Activated T-cell treated with anti-CD3 and anti-CD28 coated beads, Interleukin-2, amount 50 U/mL, for 4 hours (primary cell): Measurements from ENCODE around the gene ARHGAP22. TPM values are rescaled to one million over a fixed set of nuclear protein-coding genes. Genes with fewer than 3 reads are reported as not detected.

ENCODE experiments used
- ATAC-seq, 2 donors: fragments of 200-7000 bp; cut with Tn5 transposase; one replicate each; pipeline ENCODE4 v1.10.0; 2021
- DNase-seq: peaks from one replicate; pipeline ENCODE4 v3.0.0-alpha.2; 2020
- H3K27me3 Mint-ChIP-seq: one replicate; pipeline ENCODE4 v1.8.0; 2021; ENCODE audit warnings: low read depth, mixed read lengths
- H3K36me3 Mint-ChIP-seq: one replicate; pipeline ENCODE4 v1.8.0; 2022; ENCODE audit warnings: mixed read lengths; ENCODE audit not compliant: insufficient read depth
- H3K4me1 Mint-ChIP-seq: one replicate; pipeline ENCODE4 v1.8.0; 2021; ENCODE audit warnings: low read depth, mixed read lengths
- H3K4me3 Mint-ChIP-seq: one replicate; pipeline ENCODE4 v1.8.0; 2021; ENCODE audit warnings: mild to moderate bottlenecking, moderate library complexity, mixed read lengths
- H3K9me3 Mint-ChIP-seq: one replicate; pipeline ENCODE4 v1.8.0; 2021; ENCODE audit warnings: mixed read lengths
- total RNA-seq, 3 donors: library from RNA; stranded (reverse); gene quantifications; one replicate each; pipeline ENCODE4 v1.2.1, GENCODE V29; 2021

Gene ARHGAP22
- total RNA-seq, 3 donors from 2014 or later: 0.08 to 0.63 (median 0.13) TPM

DNA sequence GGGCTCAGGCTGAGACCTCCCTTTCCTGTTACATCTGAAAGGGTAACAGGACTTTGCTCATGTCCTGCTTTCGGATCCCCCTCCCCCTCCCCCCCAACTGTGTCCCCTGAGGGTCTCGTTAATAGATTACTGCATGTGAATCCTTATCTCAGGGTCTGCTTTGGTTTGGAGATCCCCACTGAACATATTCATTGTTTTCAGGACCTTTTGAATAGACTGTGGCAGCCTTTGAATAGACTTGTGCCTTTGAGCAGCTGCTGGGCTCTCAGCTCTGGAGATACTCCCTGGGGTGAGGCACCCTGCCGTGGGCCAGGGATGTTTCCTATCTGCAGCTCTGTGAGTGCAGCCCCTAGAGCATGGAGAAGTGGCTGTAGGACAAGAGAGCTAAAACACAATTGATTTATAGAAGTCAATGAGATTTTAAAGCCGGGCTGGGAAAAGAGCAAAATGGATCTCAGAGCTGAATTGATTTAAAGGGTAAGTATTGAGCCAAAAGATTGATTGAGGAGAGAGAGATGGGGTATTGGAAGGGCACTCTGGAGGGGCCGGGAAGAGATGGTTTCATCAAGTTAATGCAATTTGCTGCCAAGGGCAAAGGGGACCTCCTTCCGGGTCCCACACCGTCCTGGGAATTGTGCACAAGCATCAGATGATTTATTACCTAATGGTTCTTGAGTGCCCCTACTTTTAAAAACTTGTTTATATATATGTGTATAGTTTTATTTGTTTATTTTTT is 9.9 kb downstream of the ARHGAP22 start:
- peaks cover 4% of the 10 kb centered on the region for H3K27me3 Mint-ChIP-seq
- H3K9me3 Mint-ChIP-seq: no peaks in the 10 kb centered on the region
- H3K4me1 Mint-ChIP-seq: no peaks in the 10 kb centered on the region
- no peak overlapping the region for H3K4me3 Mint-ChIP-seq
- no peaks in the 10 kb centered on the region for H3K36me3 Mint-ChIP-seq
- no peak for ATAC-seq
- DNase-seq: no peak

DNA sequence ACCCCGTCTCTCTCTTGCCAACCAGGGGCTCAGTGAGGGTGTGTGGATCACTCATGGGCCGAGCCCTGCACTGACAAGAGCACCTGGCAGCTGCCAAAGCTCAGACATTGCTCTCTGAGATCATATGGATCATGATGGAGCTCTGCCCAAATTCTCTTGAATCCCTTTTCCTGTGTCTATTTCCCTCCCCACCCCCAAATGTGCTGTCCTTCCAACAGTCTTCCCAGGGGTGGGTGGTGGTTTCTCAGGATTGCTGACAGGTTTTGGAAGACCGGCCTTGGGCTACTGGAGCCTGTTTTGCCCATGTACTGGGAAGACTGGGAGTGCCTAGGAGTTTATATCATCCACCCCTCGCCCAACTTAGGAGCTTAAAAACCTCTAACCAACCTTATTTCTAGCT is 10.5 kb downstream of the ARHGAP22 start:
- no peaks in the 10 kb centered on the region for H3K36me3 Mint-ChIP-seq
- DNase-seq: no peak
- H3K27me3 Mint-ChIP-seq: peaks cover 4% of the 10 kb centered on the region
- H3K9me3 Mint-ChIP-seq: no peaks in the 10 kb centered on the region
- ATAC-seq: no peak
- H3K4me3 Mint-ChIP-seq: no peak overlapping the region
- H3K4me1 Mint-ChIP-seq: no peaks in the 10 kb centered on the region

DNA sequence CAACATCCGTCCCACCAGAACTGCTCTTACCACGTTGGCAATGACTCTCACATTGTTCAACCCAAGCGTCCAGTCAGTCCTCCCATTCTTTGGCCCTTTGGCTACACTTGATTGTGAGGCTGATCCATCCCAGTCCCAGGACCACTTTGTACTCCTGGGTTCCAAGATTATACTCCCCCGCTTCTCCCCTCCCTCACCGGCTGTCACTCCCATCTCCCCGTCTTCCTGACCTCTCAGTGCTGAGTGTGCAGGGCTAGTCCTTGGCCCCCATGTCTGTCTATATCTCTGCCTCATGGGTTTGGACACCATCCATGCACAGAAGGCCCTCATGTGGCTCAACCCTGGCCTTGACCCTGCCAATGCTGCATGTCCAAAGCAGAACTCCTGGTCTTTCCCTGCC is 12.5 kb downstream of the ARHGAP22 start:
- no peak overlapping the region for H3K4me3 Mint-ChIP-seq
- H3K9me3 Mint-ChIP-seq: no peaks in the 10 kb centered on the region
- no peaks in the 10 kb centered on the region for H3K4me1 Mint-ChIP-seq
- H3K27me3 Mint-ChIP-seq: peaks cover 2% of the 10 kb centered on the region
- DNase-seq (no peak), ATAC-seq (no peak)
- H3K36me3 Mint-ChIP-seq: no peaks in the 10 kb centered on the region

DNA sequence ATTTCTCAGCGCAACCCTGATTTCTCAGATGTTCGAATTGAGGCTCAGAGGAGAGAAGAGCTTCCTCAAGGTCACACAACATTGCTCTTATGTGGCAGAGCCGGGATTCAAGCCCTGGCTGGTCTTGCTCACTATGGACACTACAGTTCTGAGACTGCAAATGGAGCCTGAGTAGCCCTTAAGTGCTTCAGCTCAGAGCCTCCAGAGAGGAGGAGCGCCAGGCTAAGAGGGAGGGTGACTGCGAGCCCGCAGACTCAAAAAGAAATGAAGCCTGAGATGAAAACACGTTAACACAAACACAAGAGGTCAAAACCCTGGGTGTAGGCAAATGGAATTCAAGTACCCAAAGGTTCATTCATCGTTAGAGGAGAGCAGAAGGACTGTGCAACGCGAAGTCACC is 13.9 kb downstream of the ARHGAP22 start:
- Mint-ChIP-seq H3K4me3 (no peak overlapping the region), H3K4me1 (no peaks in the 10 kb centered on the region), H3K27me3 (peaks cover 2% of the 10 kb centered on the region), H3K9me3 (no peaks in the 10 kb centered on the region), H3K36me3 (no peaks in the 10 kb centered on the region)
- DNase-seq (no peak), ATAC-seq (no peak)

DNA sequence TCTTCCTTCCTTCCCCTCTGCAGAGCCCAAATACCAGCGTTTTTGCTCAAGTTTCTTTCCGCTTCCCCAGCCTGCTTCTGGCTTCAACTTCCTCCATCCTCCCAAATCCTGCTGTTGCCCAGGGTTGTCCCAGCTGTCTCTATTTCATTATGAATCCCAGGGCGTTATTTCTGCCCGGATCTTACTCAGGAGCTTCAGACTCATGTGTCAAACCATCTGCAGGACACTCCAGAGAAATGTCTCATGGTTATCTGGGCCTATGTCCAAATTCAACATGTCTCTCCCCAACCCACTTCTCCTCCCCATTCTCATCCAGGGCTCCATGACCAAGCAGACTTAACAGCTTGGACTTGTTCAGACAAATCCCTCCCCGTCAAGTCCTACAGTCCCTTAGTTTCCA is 15.6 kb downstream of the ARHGAP22 start:
- ATAC-seq (no peak), DNase-seq (no peak)
- Mint-ChIP-seq H3K27me3 (peaks cover 2% of the 10 kb centered on the region), H3K36me3 (no peaks in the 10 kb centered on the region), H3K9me3 (no peaks in the 10 kb centered on the region), H3K4me3 (no peak overlapping the region), H3K4me1 (no peaks in the 10 kb centered on the region)

DNA sequence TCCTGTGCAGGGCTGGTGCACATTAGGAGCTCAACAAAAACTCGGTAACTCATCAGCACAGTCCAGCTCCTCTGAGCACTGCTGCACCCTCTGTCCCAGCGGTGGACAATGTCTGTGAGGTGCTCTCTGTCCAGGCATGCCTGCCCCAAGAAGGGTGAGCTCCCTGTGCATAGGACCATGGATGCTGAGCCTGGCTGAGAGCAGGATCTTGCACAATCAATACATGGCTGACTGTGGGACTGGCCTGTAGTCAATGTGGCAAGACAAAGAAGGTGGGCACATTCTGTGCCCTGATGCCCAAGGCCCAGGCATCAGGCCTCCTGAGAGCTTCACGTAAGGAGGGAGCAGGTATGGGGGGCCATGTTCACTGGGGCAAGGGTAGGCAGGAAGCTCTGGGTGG is 17.1 kb downstream of the ARHGAP22 start:
- Mint-ChIP-seq H3K27me3 (peaks cover 5% of the 10 kb centered on the region), H3K4me3 (no peak overlapping the region), H3K36me3 (no peaks in the 10 kb centered on the region), H3K9me3 (no peaks in the 10 kb centered on the region), H3K4me1 (no peaks in the 10 kb centered on the region)
- ATAC-seq (no peak), DNase-seq (no peak)

DNA sequence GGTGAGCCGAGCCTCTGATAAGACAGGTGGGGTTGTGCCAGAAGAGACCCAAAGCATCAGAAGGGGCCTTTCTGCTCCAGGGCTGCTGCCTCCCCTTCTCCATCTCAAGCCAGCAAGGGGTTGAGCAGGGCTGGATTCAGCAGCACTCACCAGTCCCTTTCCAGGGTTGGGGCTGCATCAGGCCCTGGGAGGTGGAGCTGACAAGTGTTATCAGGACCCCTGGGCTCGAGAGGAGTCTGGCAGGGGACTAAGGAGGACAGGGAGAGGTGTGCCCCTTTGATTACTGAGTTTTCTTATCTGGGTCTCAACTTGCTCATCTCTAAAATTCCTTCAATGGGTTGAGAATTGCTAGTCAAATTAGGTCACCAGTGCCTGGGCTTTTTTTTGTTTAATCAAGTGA is 17.8 kb downstream of the ARHGAP22 start:
- peaks cover 5% of the 10 kb centered on the region for H3K27me3 Mint-ChIP-seq
- ATAC-seq (no peak), DNase-seq (no peak)
- no peak overlapping the region for H3K4me3 Mint-ChIP-seq
- H3K9me3 Mint-ChIP-seq: no peaks in the 10 kb centered on the region
- H3K36me3 Mint-ChIP-seq: no peaks in the 10 kb centered on the region
- H3K4me1 Mint-ChIP-seq: no peaks in the 10 kb centered on the region

DNA sequence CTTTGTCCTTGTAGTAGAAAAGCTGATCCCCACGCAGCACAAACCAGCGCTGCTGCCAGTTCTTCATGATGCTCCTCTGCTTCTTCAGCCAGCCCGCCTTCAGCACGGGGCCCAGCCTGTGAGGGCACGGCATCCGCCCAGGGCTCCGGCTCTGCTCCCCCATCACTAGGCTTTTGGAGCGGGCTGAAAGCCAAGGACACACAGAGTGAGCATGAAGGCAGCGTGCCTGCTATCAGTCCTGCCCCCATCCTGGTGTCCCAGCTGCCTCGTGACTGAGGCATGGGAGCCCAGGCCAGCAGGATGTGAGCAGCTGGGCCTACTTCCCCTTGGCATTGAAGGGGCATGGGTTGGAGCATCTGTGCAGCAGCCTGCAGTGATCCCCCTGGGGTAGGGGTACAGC is 21.9 kb downstream of the ARHGAP22 start:
- ATAC-seq: no peak
- H3K4me3 Mint-ChIP-seq: no peak overlapping the region
- H3K9me3 Mint-ChIP-seq: no peaks in the 10 kb centered on the region
- H3K27me3 Mint-ChIP-seq: peaks cover 18% of the 10 kb centered on the region
- H3K4me1 Mint-ChIP-seq: no peaks in the 10 kb centered on the region
- no peak for DNase-seq
- H3K36me3 Mint-ChIP-seq: no peaks in the 10 kb centered on the region

DNA sequence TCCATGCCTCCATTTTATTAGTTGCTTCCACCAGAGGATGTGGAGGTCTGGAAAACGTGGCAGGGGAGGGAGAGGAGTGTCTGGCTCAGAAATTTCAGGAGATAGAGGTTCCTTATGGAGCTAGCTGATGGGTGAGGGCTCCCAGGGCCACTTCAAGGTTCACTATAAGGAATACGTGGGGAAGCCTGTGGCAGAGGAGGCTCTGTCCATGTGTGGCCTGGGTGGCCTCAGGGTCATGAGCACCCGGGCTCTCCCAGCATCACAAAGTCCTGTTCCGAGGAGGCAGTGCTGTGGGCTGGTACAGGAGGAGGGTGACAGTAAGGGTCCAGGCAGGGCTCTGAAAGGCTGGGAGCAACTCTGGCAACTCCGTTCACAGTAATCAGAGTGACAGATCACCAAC is 24.6 kb downstream of the ARHGAP22 start:
- DNase-seq (no peak), ATAC-seq (no peak)
- no peaks in the 10 kb centered on the region for H3K4me1 Mint-ChIP-seq
- no peak overlapping the region for H3K4me3 Mint-ChIP-seq
- H3K27me3 Mint-ChIP-seq: peaks cover 21% of the 10 kb centered on the region
- H3K9me3 Mint-ChIP-seq: no peaks in the 10 kb centered on the region
- H3K36me3 Mint-ChIP-seq: no peaks in the 10 kb centered on the region

DNA sequence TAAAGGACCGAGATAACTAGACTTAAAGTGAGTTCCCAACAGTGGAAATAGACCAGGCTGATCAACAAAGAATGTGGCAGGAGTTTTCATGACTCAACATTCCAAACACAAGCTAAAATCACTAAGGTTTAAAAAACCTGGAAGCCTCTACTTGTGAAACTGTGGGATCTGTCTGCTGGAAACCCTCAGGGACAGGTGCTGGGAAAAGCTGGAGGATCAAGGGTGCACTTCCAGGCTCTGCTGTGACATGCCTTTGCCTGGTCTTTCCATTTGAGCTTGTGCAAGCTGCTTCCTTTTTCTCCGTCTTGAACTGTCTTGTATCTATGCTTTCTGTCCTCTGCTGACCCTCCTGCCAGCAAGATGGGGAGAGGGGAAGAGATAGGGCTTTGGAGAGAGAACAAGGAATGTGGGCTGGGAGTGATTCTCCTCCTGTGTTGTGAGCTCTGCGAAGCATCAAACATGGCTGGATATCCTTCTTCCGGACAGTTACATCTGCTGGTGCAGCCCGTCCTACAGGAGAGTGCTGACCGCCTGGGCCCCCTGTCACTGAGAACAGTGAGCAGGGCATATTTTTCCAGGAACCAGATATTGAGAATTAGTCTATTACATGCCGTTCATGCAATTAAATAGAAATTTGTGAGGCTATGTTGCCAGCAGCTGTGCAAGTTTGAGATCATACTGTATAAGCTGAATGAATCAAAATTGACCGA is 25.5 kb downstream of the ARHGAP22 start:
- H3K4me1 Mint-ChIP-seq: no peaks in the 10 kb centered on the region
- no peaks in the 10 kb centered on the region for H3K9me3 Mint-ChIP-seq
- no peak for ATAC-seq
- H3K27me3 Mint-ChIP-seq: peaks cover 22% of the 10 kb centered on the region
- H3K36me3 Mint-ChIP-seq: no peaks in the 10 kb centered on the region
- no peak overlapping the region for H3K4me3 Mint-ChIP-seq
- DNase-seq: no peak

DNA sequence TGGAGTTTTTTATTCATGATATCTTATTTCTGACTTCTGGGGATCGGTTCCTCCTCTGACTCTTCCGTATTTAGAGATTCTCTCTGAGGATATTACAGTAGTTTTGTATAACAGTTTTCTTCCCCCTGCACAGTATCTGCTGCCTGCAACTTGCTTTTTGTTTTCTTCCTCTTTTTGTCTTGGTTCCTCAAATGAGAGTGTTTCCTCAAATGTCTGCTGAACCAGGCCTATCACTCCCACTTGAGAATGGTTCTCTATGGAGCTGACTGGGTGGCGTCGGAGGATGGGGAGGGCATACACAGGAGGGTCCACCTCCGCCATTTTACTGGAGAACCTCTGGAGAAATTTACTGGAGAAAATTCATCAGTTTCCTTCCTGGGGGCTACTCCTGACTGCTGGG is 27.7 kb downstream of the ARHGAP22 start:
- Mint-ChIP-seq H3K9me3 (no peaks in the 10 kb centered on the region), H3K36me3 (no peaks in the 10 kb centered on the region), H3K4me1 (no peaks in the 10 kb centered on the region), H3K4me3 (no peak overlapping the region), H3K27me3 (peaks cover 21% of the 10 kb centered on the region)
- ATAC-seq (no peak), DNase-seq (no peak)

DNA sequence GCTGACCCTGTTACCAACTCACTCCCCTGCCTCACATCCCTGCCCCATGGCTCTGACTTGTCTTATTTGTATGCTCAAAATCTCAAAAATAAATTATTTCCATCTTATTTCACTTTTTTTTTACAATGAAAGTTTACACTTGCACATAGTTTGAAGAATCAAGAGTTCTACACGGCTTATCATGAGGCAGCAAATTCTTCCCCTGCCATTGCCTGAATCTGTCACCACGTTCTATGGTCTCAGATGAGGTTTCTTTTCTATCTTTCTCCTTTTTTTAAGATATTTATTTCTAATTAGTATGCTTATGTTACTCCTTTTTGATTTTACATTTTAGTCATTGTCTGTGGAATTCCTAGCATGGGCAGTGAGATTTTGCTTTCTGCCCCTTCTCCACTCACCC is 28.4 kb downstream of the ARHGAP22 start:
- no peak for DNase-seq
- no peak for ATAC-seq
- Mint-ChIP-seq H3K4me1 (no peaks in the 10 kb centered on the region), H3K36me3 (no peaks in the 10 kb centered on the region), H3K4me3 (no peak overlapping the region), H3K27me3 (peaks cover 21% of the 10 kb centered on the region), H3K9me3 (no peaks in the 10 kb centered on the region)

DNA sequence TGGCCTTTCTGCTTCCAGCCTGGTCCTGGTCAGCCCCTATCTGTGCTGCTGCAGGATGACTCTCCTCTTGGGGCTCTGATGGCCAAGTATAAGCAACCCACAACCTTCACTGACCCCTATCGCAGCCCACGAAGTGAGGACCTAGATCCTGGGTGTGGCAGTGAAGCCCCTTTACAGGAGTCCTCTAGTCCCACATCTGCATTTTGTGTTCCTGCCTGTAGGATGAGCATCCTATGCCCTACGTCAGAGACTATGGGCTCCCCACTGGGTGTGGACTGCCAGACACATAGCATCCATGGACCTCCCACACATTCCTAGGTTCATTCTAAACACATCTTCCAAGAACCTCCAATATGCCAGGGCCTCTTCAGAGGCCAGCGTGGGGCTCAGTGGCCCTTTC is 29.0 kb downstream of the ARHGAP22 start:
- DNase-seq (no peak), ATAC-seq (no peak)
- no peak overlapping the region for H3K4me3 Mint-ChIP-seq
- H3K9me3 Mint-ChIP-seq: no peaks in the 10 kb centered on the region
- no peaks in the 10 kb centered on the region for H3K36me3 Mint-ChIP-seq
- no peaks in the 10 kb centered on the region for H3K4me1 Mint-ChIP-seq
- peaks cover 21% of the 10 kb centered on the region for H3K27me3 Mint-ChIP-seq

DNA sequence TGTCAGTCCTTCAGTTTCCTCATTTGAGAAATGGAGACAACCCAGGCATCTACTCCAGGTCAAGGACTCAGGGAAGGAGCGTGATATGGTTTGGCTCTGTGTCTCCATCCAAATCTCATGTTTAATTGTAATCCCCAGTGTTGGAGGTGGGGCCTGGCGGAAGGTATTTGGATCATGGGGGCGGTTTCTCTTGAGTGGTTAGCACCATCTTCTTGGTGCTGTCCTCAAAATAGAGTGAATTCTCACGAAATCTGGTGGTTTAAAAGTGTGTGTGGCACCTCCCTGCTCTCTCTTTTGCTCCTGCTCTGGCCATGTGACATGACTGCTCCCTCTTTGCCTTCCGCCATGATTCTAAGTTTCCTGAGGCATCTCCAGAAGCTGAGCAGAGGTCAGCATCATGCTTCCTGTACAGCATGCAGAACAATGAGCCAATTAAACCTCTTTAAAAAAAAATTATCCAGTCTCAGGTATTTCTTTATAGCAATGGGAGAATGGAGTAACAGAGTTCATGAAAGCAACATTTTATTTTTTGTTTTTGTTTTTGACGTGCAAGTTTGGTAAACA is 30.0 kb downstream of the ARHGAP22 start:
- no peaks in the 10 kb centered on the region for H3K9me3 Mint-ChIP-seq
- ATAC-seq (no peak), DNase-seq (no peak)
- H3K36me3 Mint-ChIP-seq: no peaks in the 10 kb centered on the region
- H3K27me3 Mint-ChIP-seq: peaks cover 16% of the 10 kb centered on the region
- no peak overlapping the region for H3K4me3 Mint-ChIP-seq
- H3K4me1 Mint-ChIP-seq: no peaks in the 10 kb centered on the region

DNA sequence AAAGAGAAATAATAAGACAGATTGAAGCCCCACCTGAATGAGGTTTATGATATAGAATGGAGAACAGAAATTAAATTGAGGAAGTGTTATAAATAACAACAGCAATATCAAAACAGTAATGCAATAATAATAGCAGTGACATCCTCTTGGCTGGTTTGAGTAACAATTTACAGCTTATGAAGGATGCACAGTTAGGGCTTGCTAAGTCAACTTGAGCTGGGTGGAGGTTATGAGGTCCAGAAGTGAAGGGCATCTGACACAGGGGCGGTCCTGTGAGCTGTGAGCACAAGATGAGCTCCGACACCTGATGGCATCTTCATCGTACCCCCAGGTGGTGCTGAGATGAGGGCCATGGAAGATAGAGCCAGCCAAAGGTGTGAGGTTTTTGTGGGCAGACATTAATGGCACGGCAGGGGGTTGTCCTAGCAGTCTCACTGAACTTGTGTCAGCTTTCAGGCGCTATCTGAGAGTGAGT is 30.5 kb downstream of the ARHGAP22 start:
- no peaks in the 10 kb centered on the region for H3K4me1 Mint-ChIP-seq
- no peaks in the 10 kb centered on the region for H3K9me3 Mint-ChIP-seq
- peaks cover 12% of the 10 kb centered on the region for H3K27me3 Mint-ChIP-seq
- H3K4me3 Mint-ChIP-seq: no peak overlapping the region
- DNase-seq (no peak), ATAC-seq (no peak)
- H3K36me3 Mint-ChIP-seq: no peaks in the 10 kb centered on the region
